GM21786 (cell line): Measurements from ENCODE around the gene BAIAP2.

ENCODE experiments used
- ATAC-seq: cut with Tn5 transposase; IDR thresholded peaks from one replicate; pipeline ENCODE4 v1.9.1; 2021; ENCODE audit not compliant: unreplicated experiment

Gene BAIAP2

GRCh38 chr17:81121841-81122733 is 87.1 kb downstream of the BAIAP2 start:
- no peak for ATAC-seq

- no peak for ATAC-seq
These were observed 88.4 kb downstream of the BAIAP2 start for GRCh38 chr17:81123052-81124048.

- no peak for ATAC-seq
These were observed 89.4 kb downstream of the BAIAP2 start for GRCh38 chr17:81124377-81124776.

GRCh38 chr17:81125573-81126081 is 90.7 kb downstream of the BAIAP2 start:
- no peak for ATAC-seq

- no peak for ATAC-seq
These were observed 91.6 kb downstream of the BAIAP2 start for GRCh38 chr17:81126281-81127132.

- no peak for ATAC-seq
These were observed 92.1 kb downstream of the BAIAP2 start for GRCh38 chr17:81127133-81127455.

GRCh38 chr17:81127526-81128177 is 92.7 kb downstream of the BAIAP2 start:
- no peak for ATAC-seq

GRCh38 chr17:81128338-81128737 is 93.4 kb downstream of the BAIAP2 start:
- ATAC-seq = no peak

GRCh38 chr17:81128774-81129173 is 93.8 kb downstream of the BAIAP2 start:
- no peak for ATAC-seq

GRCh38 chr17:81129289-81129688 is 94.3 kb downstream of the BAIAP2 start:
- no peak for ATAC-seq

- no peak for ATAC-seq
These were observed 94.9 kb downstream of the BAIAP2 start for GRCh38 chr17:81129711-81130367.

GRCh38 chr17:81130385-81131361 is 95.7 kb downstream of the BAIAP2 start:
- no peak for ATAC-seq

GRCh38 chr17:81131486-81132196 is 96.7 kb downstream of the BAIAP2 start:
- no peak for ATAC-seq

GRCh38 chr17:81132197-81132540 is 97.2 kb downstream of the BAIAP2 start:
- ATAC-seq = no peak

GRCh38 chr17:81132770-81133723 is 98.1 kb downstream of the BAIAP2 start:
- no peak for ATAC-seq

- no peak for ATAC-seq
These were observed 99.3 kb downstream of the BAIAP2 start for GRCh38 chr17:81134064-81134781.
